ENCODE measurements around the gene YPEL5. TPM values are rescaled to one million over a fixed set of nuclear protein-coding genes. Genes with fewer than 3 reads are reported as not detected.
"Not testable (repeated sequence)": the region's sequence is repeated elsewhere in the genome, so short reads cannot be mapped to it uniquely, and the experiment has no call there.

The YPEL5 gene
- 86.0 and 96.1 TPM in 2 replicates for total RNA-seq
- long read RNA-seq, transcript YPEL5-202 (4 exons, 2,499 nt), result minor isoform, 18 of 572 reads
- long read RNA-seq, transcript YPEL5-201 (3 exons, 2,182 nt), result major isoform, 506 of 572 reads
- long read RNA-seq, partial matches to known transcripts, result 0 of 572 reads
- long read RNA-seq, other reads (novel, unspliced or antisense), result 32 of 572 reads

- DNase-seq (ENCODE audit: extremely low spot score, unreplicated experiment), result peak; percentile 100
- Mint-ChIP-seq H3K27ac (ENCODE audit: unreplicated experiment) (peak within 1 kb of the TSS; percentile 91), H3K9me3 (ENCODE audit: unreplicated experiment) (no peaks in the 10 kb centered on the region)
Measured at GRCh38 chr2:30146337-30147195, at the start of gene YPEL5. TSS of gene YPEL5 (plus strand) at chr2:30147007. CDS start at chr2:30156652, 9,645 bp downstream.

GRCh38 chr2:30098266-30099005 lies 48.4 kb upstream of the YPEL5 start:
- H3K4me3 Mint-ChIP-seq (ENCODE audit: unreplicated experiment), result no peak overlapping the region
- no peak for TF ChIP-seq CTCF (IDR thresholded peaks at IDR 0.05)
- no peaks in the 10 kb centered on the region for H3K9me3 Mint-ChIP-seq (ENCODE audit: unreplicated experiment)
- no peaks in the 10 kb centered on the region for H3K4me1 Mint-ChIP-seq (ENCODE audit: unreplicated experiment)
- H3K36me3 Mint-ChIP-seq (ENCODE audit: unreplicated experiment), result no peaks in the 10 kb centered on the region
- no peak overlapping the region for H3K27ac Mint-ChIP-seq (ENCODE audit: unreplicated experiment)
- no peak for DNase-seq (ENCODE audit: extremely low spot score, unreplicated experiment)
- peaks cover 66% of the 10 kb centered on the region for H3K27me3 Mint-ChIP-seq (ENCODE audit: unreplicated experiment)

More at GRCh38 chr2:30146337-30147195, at the start of gene YPEL5:
- H3K4me3 Mint-ChIP-seq (ENCODE audit: unreplicated experiment), result peak within 1 kb of the TSS; percentile 78
- peaks cover 39% of the 10 kb centered on the region for H3K4me1 Mint-ChIP-seq (ENCODE audit: unreplicated experiment)
- H3K27me3 Mint-ChIP-seq (ENCODE audit: unreplicated experiment), result peaks cover 19% of the 10 kb centered on the region
- peaks cover 13% of the 10 kb centered on the region for H3K36me3 Mint-ChIP-seq (ENCODE audit: unreplicated experiment)
- TF ChIP-seq CTCF (IDR thresholded peaks at IDR 0.05), result no peak

- H3K4me3 Mint-ChIP-seq (ENCODE audit: unreplicated experiment); H3K9me3 Mint-ChIP-seq (ENCODE audit: unreplicated experiment); H3K36me3 Mint-ChIP-seq (ENCODE audit: unreplicated experiment); DNase-seq (ENCODE audit: extremely low spot score, unreplicated experiment); H3K27ac Mint-ChIP-seq (ENCODE audit: unreplicated experiment); H3K4me1 Mint-ChIP-seq (ENCODE audit: unreplicated experiment): not testable (repeated sequence)
- peaks cover 67% of the 10 kb centered on the region for H3K27me3 Mint-ChIP-seq (ENCODE audit: unreplicated experiment)
Measured at GRCh38 chr2:30099366-30099765, 47.4 kb upstream of the YPEL5 start.

GRCh38 chr2:30100691-30101090 lies 46.1 kb upstream of the YPEL5 start:
- not testable (repeated sequence) for H3K9me3 Mint-ChIP-seq (ENCODE audit: unreplicated experiment); H3K4me3 Mint-ChIP-seq (ENCODE audit: unreplicated experiment); H3K36me3 Mint-ChIP-seq (ENCODE audit: unreplicated experiment); H3K4me1 Mint-ChIP-seq (ENCODE audit: unreplicated experiment); H3K27ac Mint-ChIP-seq (ENCODE audit: unreplicated experiment); DNase-seq (ENCODE audit: extremely low spot score, unreplicated experiment)
- peaks cover 64% of the 10 kb centered on the region for H3K27me3 Mint-ChIP-seq (ENCODE audit: unreplicated experiment)

- H3K4me1 Mint-ChIP-seq (ENCODE audit: unreplicated experiment), result no peaks in the 10 kb centered on the region
- no peaks in the 10 kb centered on the region for H3K9me3 Mint-ChIP-seq (ENCODE audit: unreplicated experiment)
- no peak for DNase-seq (ENCODE audit: extremely low spot score, unreplicated experiment)
- H3K27ac Mint-ChIP-seq (ENCODE audit: unreplicated experiment), result no peak overlapping the region
- H3K4me3 Mint-ChIP-seq (ENCODE audit: unreplicated experiment), result no peak overlapping the region
- no peaks in the 10 kb centered on the region for H3K36me3 Mint-ChIP-seq (ENCODE audit: unreplicated experiment)
- TF ChIP-seq CTCF (IDR thresholded peaks at IDR 0.05), result no peak
- H3K27me3 Mint-ChIP-seq (ENCODE audit: unreplicated experiment), result peaks cover 40% of the 10 kb centered on the region
Measured at GRCh38 chr2:30104307-30104706, 42.5 kb upstream of the YPEL5 start.
